Spleen (tissue), 13 donors: Measurements from ENCODE around the gene CHSY3. TPM values are rescaled to one million over a fixed set of nuclear protein-coding genes. Genes with fewer than 3 reads are reported as not detected.

Source experiments
- DNase-seq: peaks from one replicate; pipeline ENCODE4 v3.0.0-alpha.2; 2020
- H3K27ac ChIP-seq, 8 donors: fragments of 200-600 bp; sonication (generic) in 7 of 8; 1 replicate in 4 of 8; 2 replicates in 4 of 8; pipeline versions ENCODE4 v1.5.0 to v1.8.0; 2016 to 2021; ENCODE audit warnings: inconsistent platforms in 4 of 8, mild to moderate bottlenecking in 4 of 8, moderate library complexity in 1 of 8
- H3K27me3 ChIP-seq, 7 donors: fragments of 200-600 bp; sonication (generic) in 6 of 7; replicated peaks in 1 of 7; 1 replicate in 4 of 7; 2 replicates in 3 of 7; pipeline versions ENCODE4 v1.5.0 to v1.8.0; 2016 to 2021; ENCODE audit warnings: inconsistent platforms in 3 of 7, mild to moderate bottlenecking in 1 of 7
- H3K36me3 ChIP-seq, 6 donors: fragments of 200-600 bp; sonication (generic) in 5 of 6; 1 replicate in 4 of 6; 2 replicates in 2 of 6; pipeline versions ENCODE4 v1.5.0 to v1.8.0; 2016 to 2021; ENCODE audit warnings: inconsistent platforms in 2 of 6
- H3K4me1 ChIP-seq, 6 donors: fragments of 200-600 bp; sonication (generic) in 5 of 6; 1 replicate in 3 of 6; 2 replicates in 3 of 6; pipeline versions ENCODE4 v1.5.0 to v1.8.0; 2016 to 2021; ENCODE audit warnings: inconsistent platforms in 3 of 6
- H3K4me3 ChIP-seq, 8 donors: fragments of 200-600 bp; sonication (generic) in 7 of 8; 1 replicate in 4 of 8; 2 replicates in 4 of 8; pipeline versions ENCODE4 v1.5.0 to v1.8.0; 2016 to 2021; ENCODE audit warnings: inconsistent platforms in 4 of 8, mild to moderate bottlenecking in 4 of 8, moderate library complexity in 2 of 8
- H3K9me3 ChIP-seq, 8 donors: fragments of 200-600 bp; sonication (generic) in 7 of 8; 1 replicate in 4 of 8; 2 replicates in 4 of 8; pipeline versions ENCODE4 v1.5.0 to v1.8.0; 2016 to 2021; ENCODE audit warnings: inconsistent platforms in 4 of 8
- POLR2A ChIP-seq, 3 donors: fragments of 450-650 bp; IDR thresholded peaks; one replicate each; pipeline ENCODE4 v1.5.1; 2017; ENCODE audit warnings: antibody characterized with exemption in 3 of 3, mild to moderate bottlenecking in 1 of 3
- POLR2AphosphoS5 ChIP-seq, 3 donors: sonication (generic); formaldehyde crosslinking; IDR thresholded peaks; one replicate each; pipeline ENCODE4 v1.5.1; 2017; ENCODE audit warnings: antibody characterized with exemption in 3 of 3
- WGBS, 5 donors: extraction: QIAGEN DNeasy Blood & Tissue Kit in 3 of 5; methylation state at CpG; one replicate each; pipeline versions ENCODE4 v1.1.5 to v1.1.7; 2013 to 2018; 5-methylcytosine and 5-hydroxymethylcytosine counted together
- intact Hi-C: fragments of 100-400 bp; cut with DNase I; formaldehyde crosslinking; loops from one replicate; pipeline ENCODE4 v1.15.0; 2023; ENCODE audit warnings: low total_unique reads
- long read RNA-seq, 2 donors: transcript quantifications; one replicate each; lab custom pipeline, GENCODE V29; 2026
- polyA plus RNA-seq, 3 donors: library from polyadenylated mRNA; stranded (reverse); fragments of 200-250 nt; gene quantifications; one replicate each; pipeline ENCODE4 v1.2.1, GENCODE V29; 2013
- total RNA-seq, 7 donors: library from RNA; depleted of rRNA in 3 of 7; stranded (reverse); fragments of >200 nt in 3 of 7; fragmentation: NEBNext Ultra II Directional in 4 of 7; extraction: Animal tissue kit (Norgen Biotek cat#: 25700) in 4 of 7; gene quantifications; one replicate each; pipeline versions ENCODE4 v1.1.0 to v1.2.1, GENCODE V29; 2016 to 2021
- TF ChIP-seq, protein P1 (sequence below), 11 experiments: fragments of 200-600 bp in 7 of 11; fragments of 450-650 bp in 4 of 11; sonication (generic) in 4 of 11; IDR thresholded peaks in 8 of 11; conservative IDR thresholded peaks in 3 of 11; 1 replicate in 7 of 11; 2 replicates in 4 of 11; pipeline versions ENCODE4 v1.4.0 to v1.8.0; 2016 to 2021; ENCODE audit warnings: antibody characterized with exemption in 11 of 11, inconsistent platforms in 4 of 11, mild to moderate bottlenecking in 1 of 11
- donor health status: healthy with polysubstance abuse.
- donor health status: DM: no; HTN: no; CAD: no; lungs with moderate emphysema.
- donor health status: DM: no; HTN: no; CAD: no.
- donor health status: Bipolar disorder and iron deficiency.
- donor health status: healthy.
- donor health status: DM: no; HTN: no; CAD: no.
- donor health status: DM: yes; HTN: yes; CAD: no.

CHSY3 gene
- total RNA-seq (1 to 10 TPM in 6 of 7 donors, under 1 TPM in 1; 0.76 to 3.0 (median 1.7) TPM), polyA plus RNA-seq (under 1 TPM; 0.07 to 0.21 (median 0.16) TPM)
- long read RNA-seq, donor 1, partial matches to known transcripts, result 14 of 14 reads
- long read RNA-seq, donor 1, other reads (novel, unspliced or antisense), result 0 of 14 reads
- long read RNA-seq, donor 2, result 0 reads

DNA sequence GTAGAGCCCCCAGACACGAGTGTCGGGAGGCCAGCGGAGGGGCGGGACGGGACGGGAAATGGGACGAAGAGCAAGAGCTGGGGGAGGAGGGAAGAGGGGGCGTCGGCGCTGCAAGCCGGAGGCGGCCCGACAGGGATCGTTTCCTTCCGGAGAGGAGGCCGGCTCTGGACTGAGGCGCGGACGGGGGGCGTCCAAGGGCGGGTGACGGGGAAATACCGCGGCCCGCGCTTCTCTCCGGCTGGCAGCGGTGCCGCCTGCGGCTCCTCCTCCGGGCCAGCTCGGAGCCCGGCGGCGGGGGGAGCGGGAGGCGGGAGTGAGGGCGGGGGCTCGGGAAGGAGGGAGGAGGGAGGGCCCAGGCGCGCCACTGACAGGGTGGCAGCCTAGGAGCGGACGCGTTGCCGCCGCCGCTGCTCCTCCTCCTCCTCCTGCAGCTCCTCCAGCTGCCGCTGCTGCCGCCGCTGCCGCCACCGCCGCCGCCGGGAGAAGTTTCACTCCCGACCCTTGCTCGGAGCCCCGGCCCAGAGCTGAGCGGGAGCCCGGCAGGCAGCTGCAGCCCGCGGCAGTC lies at the start of gene CHSY3:
CHSY3 (plus strand) TSS at position 364 of the 565 bp plus-strand sequence.
- peaks cover 6 to 33% (median 26%) of the 10 kb centered on the region in 6 donors for H3K4me1 ChIP-seq
- 0 to 7% (median 1%) methylated on average over 29 to 62 of the region's 62 CpGs; no CpG with 5 or more reads in 1 of the 5 donors for WGBS, 5 donors
- H3K9me3 ChIP-seq, result no peaks in the 10 kb centered on the region
- peak within 1 kb of the TSS; percentile 47 to 80 (median 60) for H3K4me3 ChIP-seq
- H3K27ac ChIP-seq, result peak within 1 kb of the TSS; percentile 53 to 81 (median 71)
- H3K36me3 ChIP-seq, result no peaks in the 10 kb centered on the region
- intact Hi-C loops, result no loop called here
- no peak for TF ChIP-seq POLR2A (IDR thresholded peaks at IDR 0.05)
- TF ChIP-seq, protein P1, sequence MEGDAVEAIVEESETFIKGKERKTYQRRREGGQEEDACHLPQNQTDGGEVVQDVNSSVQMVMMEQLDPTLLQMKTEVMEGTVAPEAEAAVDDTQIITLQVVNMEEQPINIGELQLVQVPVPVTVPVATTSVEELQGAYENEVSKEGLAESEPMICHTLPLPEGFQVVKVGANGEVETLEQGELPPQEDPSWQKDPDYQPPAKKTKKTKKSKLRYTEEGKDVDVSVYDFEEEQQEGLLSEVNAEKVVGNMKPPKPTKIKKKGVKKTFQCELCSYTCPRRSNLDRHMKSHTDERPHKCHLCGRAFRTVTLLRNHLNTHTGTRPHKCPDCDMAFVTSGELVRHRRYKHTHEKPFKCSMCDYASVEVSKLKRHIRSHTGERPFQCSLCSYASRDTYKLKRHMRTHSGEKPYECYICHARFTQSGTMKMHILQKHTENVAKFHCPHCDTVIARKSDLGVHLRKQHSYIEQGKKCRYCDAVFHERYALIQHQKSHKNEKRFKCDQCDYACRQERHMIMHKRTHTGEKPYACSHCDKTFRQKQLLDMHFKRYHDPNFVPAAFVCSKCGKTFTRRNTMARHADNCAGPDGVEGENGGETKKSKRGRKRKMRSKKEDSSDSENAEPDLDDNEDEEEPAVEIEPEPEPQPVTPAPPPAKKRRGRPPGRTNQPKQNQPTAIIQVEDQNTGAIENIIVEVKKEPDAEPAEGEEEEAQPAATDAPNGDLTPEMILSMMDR (IDR thresholded peaks at IDR 0.05 in 8 of 11, conservative IDR thresholded peaks at IDR 0.05 in 3 of 11), result peak in 2 of 11 experiments; percentile 24 to 29
- peak in 2 of 3 donors; percentile 63 to 64 for TF ChIP-seq POLR2AphosphoS5 (IDR thresholded peaks at IDR 0.05)
- H3K27me3 ChIP-seq, result peaks cover 0 to 78% (median 23%) of the 10 kb centered on the region in 7 donors
- peak; percentile 85 for DNase-seq

DNA sequence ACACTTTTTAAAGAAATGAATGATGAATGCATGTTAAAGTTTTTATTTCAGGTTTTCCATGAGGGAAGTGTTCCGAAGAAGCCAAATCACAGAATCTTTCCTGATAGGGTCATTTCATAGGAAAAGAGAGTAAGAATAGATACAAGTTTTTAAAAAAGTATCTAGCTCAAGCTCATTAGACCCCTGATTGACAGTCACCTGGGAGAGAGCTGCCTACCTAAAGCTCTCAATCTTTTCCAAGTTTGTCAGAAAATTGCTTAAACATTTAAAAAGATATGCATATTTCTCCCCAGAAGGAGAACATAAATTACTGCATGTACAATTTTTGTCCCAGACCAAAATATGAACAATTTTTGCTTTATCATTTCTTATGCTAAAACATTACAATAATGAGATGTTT lies 47.9 kb upstream of the CHSY3 start:
- Histone ChIP-seq H3K9me3 (no peaks in the 10 kb centered on the region), H3K4me1 (peaks cover 0 to 13% (median 6%) of the 10 kb centered on the region in 6 donors), H3K27me3 (no peaks in the 10 kb centered on the region), H3K4me3 (no peak overlapping the region), H3K36me3 (no peaks in the 10 kb centered on the region), H3K27ac (no peak overlapping the region)
- WGBS, 5 donors, result 84 to 100% (median 96%) methylated on average over 1 of the region's 1 CpG
- intact Hi-C loops, result no loop called here
- no peak for TF ChIP-seq POLR2AphosphoS5 (IDR thresholded peaks at IDR 0.05)
- TF ChIP-seq POLR2A (IDR thresholded peaks at IDR 0.05), result no peak
- TF ChIP-seq, protein P1 (IDR thresholded peaks at IDR 0.05 in 8 of 11, conservative IDR thresholded peaks at IDR 0.05 in 3 of 11), result no peak
- no peak for DNase-seq

DNA sequence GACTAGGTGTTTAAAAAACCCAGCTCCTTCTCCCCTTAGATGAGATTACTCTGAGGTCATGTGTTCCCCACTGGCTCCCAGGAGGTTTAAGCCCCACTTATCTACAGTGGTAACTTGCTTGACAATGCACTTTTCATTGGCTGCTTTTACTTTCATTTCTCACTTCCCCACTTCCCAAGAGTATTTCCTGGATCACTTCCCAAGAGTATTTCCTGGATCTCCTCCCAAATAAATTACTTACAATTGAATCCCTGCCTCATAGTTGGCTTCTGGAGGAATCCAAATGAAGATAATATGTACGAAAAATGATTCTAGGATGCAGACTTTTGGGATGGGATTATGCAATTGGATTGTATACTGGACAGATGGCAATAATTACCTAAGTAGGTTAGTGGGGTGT lies 47.1 kb upstream of the CHSY3 start:
- WGBS, 5 donors, result 69 to 97% (median 76%) methylated on average over 1 of the region's 1 CpG
- H3K9me3 ChIP-seq, result no peaks in the 10 kb centered on the region
- intact Hi-C loops, result no loop called here
- no peak for DNase-seq
- no peak overlapping the region for H3K27ac ChIP-seq
- H3K36me3 ChIP-seq, result no peaks in the 10 kb centered on the region
- no peak overlapping the region for H3K4me3 ChIP-seq
- no peak for TF ChIP-seq POLR2AphosphoS5 (IDR thresholded peaks at IDR 0.05)
- TF ChIP-seq, protein P1 (IDR thresholded peaks at IDR 0.05 in 8 of 11, conservative IDR thresholded peaks at IDR 0.05 in 3 of 11), result no peak
- no peak for TF ChIP-seq POLR2A (IDR thresholded peaks at IDR 0.05)
- no peaks in the 10 kb centered on the region for H3K27me3 ChIP-seq
- H3K4me1 ChIP-seq, result peaks cover 0 to 13% (median 6%) of the 10 kb centered on the region in 6 donors

DNA sequence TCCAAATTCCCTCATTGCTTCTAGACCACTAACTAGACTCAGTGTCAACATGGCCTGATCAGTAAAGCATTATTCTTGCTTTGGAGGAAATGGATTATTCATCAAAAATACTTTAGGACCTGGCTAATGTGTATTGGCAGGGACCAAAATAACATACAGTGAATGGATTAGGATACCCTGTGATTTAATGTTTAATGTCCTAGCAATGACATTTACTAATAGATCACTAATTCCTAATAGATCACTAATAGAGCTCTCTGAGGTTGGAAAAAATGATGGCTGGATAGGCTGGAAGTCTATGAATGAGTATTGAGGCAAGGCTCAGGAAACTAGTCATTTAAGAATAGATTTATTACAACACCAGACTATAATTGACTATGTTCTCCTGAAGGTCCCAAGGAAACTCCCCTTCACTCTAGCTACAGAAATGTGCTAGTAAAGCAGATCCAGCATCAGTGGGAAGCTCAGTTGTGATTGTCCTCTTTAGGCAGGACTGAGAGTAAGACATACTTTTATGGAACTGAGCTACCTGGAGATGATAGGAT lies 46.1 kb upstream of the CHSY3 start:
- no peak overlapping the region for H3K4me3 ChIP-seq
- DNase-seq, result no peak
- H3K9me3 ChIP-seq, result no peaks in the 10 kb centered on the region
- H3K36me3 ChIP-seq, result no peaks in the 10 kb centered on the region
- TF ChIP-seq POLR2A (IDR thresholded peaks at IDR 0.05) (no peak), POLR2AphosphoS5 (IDR thresholded peaks at IDR 0.05) (no peak)
- TF ChIP-seq, protein P1 (IDR thresholded peaks at IDR 0.05 in 8 of 11, conservative IDR thresholded peaks at IDR 0.05 in 3 of 11), result no peak
- peaks cover 0 to 8% (median 1%) of the 10 kb centered on the region in 6 donors for H3K4me1 ChIP-seq
- H3K27ac ChIP-seq, result no peak overlapping the region
- intact Hi-C loops, result no loop called here
- H3K27me3 ChIP-seq, result no peaks in the 10 kb centered on the region
